HepG2 (cell line): ENCODE measurements around the gene CARHSP1. TPM values are rescaled to one million over a fixed set of nuclear protein-coding genes. Genes with fewer than 3 reads are reported as not detected.

Source experiments
- MYNN ChIP-seq: sonication (generic); formaldehyde crosslinking; IDR thresholded peaks from 2 replicates; pipeline ENCODE4 v1.4.0; 2020; ENCODE audit warnings: mild to moderate bottlenecking, low read depth, missing genetic modification reagents
- MZF1 ChIP-seq: sonication (generic); formaldehyde crosslinking; IDR thresholded peaks from 2 replicates; pipeline ENCODE4 v1.8.1; 2023; ENCODE audit warnings: mild to moderate bottlenecking, missing genetic modification reagents, borderline replicate concordance
- REXO4 ChIP-seq: sonication (generic); formaldehyde crosslinking; IDR thresholded peaks from 2 replicates; pipeline ENCODE4 v1.8.0; 2022; ENCODE audit warnings: missing genetic modification reagents, mild to moderate bottlenecking, borderline replicate concordance
- SMARCC2 ChIP-seq: fragments of 450-650 bp; IDR thresholded peaks from 2 replicates; pipeline ENCODE4 v1.6.1; 2017; ENCODE audit warnings: antibody characterized with exemption, mild to moderate bottlenecking
- ZNF205 ChIP-seq: IDR thresholded peaks from 2 replicates; pipeline ENCODE4 v1.6.1; 2018; ENCODE audit warnings: missing biosample characterization, missing genetic modification reagents
- ZNF562 ChIP-seq: sonication (generic); formaldehyde crosslinking; IDR thresholded peaks from 2 replicates; pipeline ENCODE4 v1.8.0; 2022; ENCODE audit warnings: missing genetic modification reagents, borderline replicate concordance
- ZNF773 ChIP-seq: sonication (generic); formaldehyde crosslinking; IDR thresholded peaks from 2 replicates; pipeline ENCODE4 v1.4.0; 2020; ENCODE audit warnings: missing genetic modification reagents, borderline replicate concordance
- polyA plus RNA-seq, 8 experiments: library from polyadenylated mRNA; depleted of rRNA in 3 of 8; stranded (reverse) in 7 of 8; unstranded in 1 of 8; fragments of >200 nt; fragmentation: Illumina TruSeq in 4 of 8; extraction: Trizol in 4 of 8; gene quantifications; 2 replicates each; pipeline versions ENCODE4 v1.2.1 to v1.2.3, GENCODE V29; 2011 to 2016; ENCODE audit warnings: low read depth in 4 of 8, missing spikeins in 1 of 8, mixed read lengths in 1 of 8; ENCODE audit not compliant: insufficient read depth in 1 of 8
- total RNA-seq, 5 experiments: library from RNA; depleted of rRNA; stranded (reverse); fragments of >200 nt; fragmentation: Illumina TruSeq; extraction: Trizol; gene quantifications; 2 replicates each; pipeline ENCODE4 v1.2.3, GENCODE V29; 2016; ENCODE audit warnings: low read depth in 1 of 5
- TF ChIP-seq, protein P1 (sequence below): sonication (generic); formaldehyde crosslinking; IDR thresholded peaks from 2 replicates; pipeline ENCODE4 v1.4.0; 2020; ENCODE audit warnings: missing genetic modification reagents, borderline replicate concordance
- TF ChIP-seq, protein P2 (sequence below), 2 experiments: fragments of 450-650 bp in 1 of 2; sonication (generic) in 1 of 2; formaldehyde crosslinking in 1 of 2; IDR thresholded peaks; 2 replicates each; pipeline versions ENCODE4 v1.6.1 to v1.8.0; 2016 to 2022; ENCODE audit warnings: antibody characterized with exemption in 1 of 2, mild to moderate bottlenecking in 1 of 2, missing genetic modification reagents in 1 of 2
- TF ChIP-seq, protein P3 (sequence below): sonication (generic); formaldehyde crosslinking; IDR thresholded peaks from 2 replicates; pipeline ENCODE4 v1.5.0; 2020; ENCODE audit warnings: mild to moderate bottlenecking, missing genetic modification reagents
- TF ChIP-seq, protein P4 (sequence below): sonication (generic); formaldehyde crosslinking; IDR thresholded peaks from 2 replicates; pipeline ENCODE4 v1.8.0; 2022; ENCODE audit warnings: missing genetic modification reagents, mild to moderate bottlenecking, moderate library complexity, borderline replicate concordance

The CARHSP1 gene
- total and polyA plus RNA-seq, 2 of the 13 experiments (the other 11 are each of a cell fraction or from before 2014, with no cell fraction given), result 173 to 345 TPM

DNA sequence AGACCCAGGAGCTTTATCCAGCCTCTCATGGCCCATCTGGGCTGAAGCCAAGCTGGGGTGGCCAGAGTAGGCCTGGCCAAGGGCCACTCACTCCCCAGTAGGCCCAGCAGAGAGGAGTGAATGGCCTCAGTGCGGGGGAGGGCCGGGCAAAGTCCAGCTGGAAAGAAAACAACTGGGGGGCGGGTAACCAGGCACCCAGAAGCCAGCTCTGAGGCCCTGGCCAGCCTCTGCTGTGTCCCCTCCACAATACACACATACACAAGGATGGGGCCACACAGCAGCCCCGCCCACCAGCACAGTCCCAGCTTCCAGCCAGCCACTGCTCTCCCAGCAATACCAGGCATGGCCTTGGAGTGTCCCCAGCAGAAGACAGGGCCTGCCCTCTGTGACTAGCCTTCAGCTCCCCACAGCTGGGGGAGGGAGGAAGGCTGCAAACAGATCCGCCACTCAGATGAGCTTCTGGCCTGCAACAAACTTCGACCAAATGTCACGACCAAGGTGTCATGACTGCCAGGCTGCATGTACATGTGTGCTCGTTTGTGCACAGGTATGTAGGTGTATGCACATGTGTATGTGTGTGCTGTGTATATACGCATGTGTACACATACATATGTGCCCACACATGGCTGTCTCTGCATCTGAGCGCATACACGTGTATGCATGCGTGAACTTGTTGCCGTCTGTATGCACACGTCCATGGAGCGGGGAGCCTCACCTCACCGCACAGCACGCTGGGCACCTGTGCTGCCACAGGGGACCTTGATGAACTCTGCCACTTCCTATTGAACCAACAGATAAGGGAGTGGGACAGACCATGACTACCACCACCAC lies 5.0 kb downstream of the CARHSP1 start (continued):
- TF ChIP-seq ZNF773 (CRISPR knock-in tag), result no peak; the same call in 1 of the 2 replicates
- TF ChIP-seq, protein P1, sequence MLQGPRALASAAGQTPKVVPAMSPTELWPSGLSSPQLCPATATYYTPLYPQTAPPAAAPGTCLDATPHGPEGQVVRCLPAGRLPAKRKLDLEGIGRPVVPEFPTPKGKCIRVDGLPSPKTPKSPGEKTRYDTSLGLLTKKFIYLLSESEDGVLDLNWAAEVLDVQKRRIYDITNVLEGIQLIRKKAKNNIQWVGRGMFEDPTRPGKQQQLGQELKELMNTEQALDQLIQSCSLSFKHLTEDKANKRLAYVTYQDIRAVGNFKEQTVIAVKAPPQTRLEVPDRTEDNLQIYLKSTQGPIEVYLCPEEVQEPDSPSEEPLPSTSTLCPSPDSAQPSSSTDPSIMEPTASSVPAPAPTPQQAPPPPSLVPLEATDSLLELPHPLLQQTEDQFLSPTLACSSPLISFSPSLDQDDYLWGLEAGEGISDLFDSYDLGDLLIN (CRISPR knock-in tag), result no peak; the same call in 1 of the 2 replicates
- TF ChIP-seq MYNN (CRISPR knock-in tag), result no peak
- TF ChIP-seq, protein P2, sequence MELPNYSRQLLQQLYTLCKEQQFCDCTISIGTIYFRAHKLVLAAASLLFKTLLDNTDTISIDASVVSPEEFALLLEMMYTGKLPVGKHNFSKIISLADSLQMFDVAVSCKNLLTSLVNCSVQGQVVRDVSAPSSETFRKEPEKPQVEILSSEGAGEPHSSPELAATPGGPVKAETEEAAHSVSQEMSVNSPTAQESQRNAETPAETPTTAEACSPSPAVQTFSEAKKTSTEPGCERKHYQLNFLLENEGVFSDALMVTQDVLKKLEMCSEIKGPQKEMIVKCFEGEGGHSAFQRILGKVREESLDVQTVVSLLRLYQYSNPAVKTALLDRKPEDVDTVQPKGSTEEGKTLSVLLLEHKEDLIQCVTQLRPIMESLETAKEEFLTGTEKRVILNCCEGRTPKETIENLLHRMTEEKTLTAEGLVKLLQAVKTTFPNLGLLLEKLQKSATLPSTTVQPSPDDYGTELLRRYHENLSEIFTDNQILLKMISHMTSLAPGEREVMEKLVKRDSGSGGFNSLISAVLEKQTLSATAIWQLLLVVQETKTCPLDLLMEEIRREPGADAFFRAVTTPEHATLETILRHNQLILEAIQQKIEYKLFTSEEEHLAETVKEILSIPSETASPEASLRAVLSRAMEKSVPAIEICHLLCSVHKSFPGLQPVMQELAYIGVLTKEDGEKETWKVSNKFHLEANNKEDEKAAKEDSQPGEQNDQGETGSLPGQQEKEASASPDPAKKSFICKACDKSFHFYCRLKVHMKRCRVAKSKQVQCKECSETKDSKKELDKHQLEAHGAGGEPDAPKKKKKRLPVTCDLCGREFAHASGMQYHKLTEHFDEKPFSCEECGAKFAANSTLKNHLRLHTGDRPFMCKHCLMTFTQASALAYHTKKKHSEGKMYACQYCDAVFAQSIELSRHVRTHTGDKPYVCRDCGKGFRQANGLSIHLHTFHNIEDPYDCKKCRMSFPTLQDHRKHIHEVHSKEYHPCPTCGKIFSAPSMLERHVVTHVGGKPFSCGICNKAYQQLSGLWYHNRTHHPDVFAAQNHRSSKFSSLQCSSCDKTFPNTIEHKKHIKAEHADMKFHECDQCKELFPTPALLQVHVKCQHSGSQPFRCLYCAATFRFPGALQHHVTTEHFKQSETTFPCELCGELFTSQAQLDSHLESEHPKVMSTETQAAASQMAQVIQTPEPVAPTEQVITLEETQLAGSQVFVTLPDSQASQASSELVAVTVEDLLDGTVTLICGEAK (IDR thresholded peaks at IDR 0.05), result no peak
- TF ChIP-seq, protein P2 (CRISPR knock-in tag; IDR thresholded peaks at IDR 0.05), result peak; percentile 94
- peak; percentile 95; the same call in 1 of the 2 replicates for TF ChIP-seq ZNF205
- TF ChIP-seq, protein P3, sequence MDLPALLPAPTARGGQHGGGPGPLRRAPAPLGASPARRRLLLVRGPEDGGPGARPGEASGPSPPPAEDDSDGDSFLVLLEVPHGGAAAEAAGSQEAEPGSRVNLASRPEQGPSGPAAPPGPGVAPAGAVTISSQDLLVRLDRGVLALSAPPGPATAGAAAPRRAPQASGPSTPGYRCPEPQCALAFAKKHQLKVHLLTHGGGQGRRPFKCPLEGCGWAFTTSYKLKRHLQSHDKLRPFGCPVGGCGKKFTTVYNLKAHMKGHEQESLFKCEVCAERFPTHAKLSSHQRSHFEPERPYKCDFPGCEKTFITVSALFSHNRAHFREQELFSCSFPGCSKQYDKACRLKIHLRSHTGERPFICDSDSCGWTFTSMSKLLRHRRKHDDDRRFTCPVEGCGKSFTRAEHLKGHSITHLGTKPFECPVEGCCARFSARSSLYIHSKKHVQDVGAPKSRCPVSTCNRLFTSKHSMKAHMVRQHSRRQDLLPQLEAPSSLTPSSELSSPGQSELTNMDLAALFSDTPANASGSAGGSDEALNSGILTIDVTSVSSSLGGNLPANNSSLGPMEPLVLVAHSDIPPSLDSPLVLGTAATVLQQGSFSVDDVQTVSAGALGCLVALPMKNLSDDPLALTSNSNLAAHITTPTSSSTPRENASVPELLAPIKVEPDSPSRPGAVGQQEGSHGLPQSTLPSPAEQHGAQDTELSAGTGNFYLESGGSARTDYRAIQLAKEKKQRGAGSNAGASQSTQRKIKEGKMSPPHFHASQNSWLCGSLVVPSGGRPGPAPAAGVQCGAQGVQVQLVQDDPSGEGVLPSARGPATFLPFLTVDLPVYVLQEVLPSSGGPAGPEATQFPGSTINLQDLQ (CRISPR knock-in tag), result peak; percentile 71; the same call in 1 of the 2 replicates
- no peak; the same call in 1 of the 2 replicates for TF ChIP-seq MZF1 (CRISPR knock-in tag)
- TF ChIP-seq, protein P4, sequence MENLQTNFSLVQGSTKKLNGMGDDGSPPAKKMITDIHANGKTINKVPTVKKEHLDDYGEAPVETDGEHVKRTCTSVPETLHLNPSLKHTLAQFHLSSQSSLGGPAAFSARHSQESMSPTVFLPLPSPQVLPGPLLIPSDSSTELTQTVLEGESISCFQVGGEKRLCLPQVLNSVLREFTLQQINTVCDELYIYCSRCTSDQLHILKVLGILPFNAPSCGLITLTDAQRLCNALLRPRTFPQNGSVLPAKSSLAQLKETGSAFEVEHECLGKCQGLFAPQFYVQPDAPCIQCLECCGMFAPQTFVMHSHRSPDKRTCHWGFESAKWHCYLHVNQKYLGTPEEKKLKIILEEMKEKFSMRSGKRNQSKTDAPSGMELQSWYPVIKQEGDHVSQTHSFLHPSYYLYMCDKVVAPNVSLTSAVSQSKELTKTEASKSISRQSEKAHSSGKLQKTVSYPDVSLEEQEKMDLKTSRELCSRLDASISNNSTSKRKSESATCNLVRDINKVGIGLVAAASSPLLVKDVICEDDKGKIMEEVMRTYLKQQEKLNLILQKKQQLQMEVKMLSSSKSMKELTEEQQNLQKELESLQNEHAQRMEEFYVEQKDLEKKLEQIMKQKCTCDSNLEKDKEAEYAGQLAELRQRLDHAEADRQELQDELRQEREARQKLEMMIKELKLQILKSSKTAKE (CRISPR knock-in tag), result peak; percentile 97
- peak; percentile 64; the same call in 1 of the 2 replicates for TF ChIP-seq SMARCC2
- TF ChIP-seq REXO4 (CRISPR knock-in tag), result no peak
- TF ChIP-seq ZNF562 (CRISPR knock-in tag), result 0 out of 2 replicates have a peak, but pooled peaks have one; percentile 64
